HCT116 (cell line): Measurements from ENCODE around the gene DVL2. TPM values are rescaled to one million over a fixed set of nuclear protein-coding genes. Genes with fewer than 3 reads are reported as not detected.

Experiments used
- ATAC-seq: fragments of 200-7000 bp; cut with Tn5 transposase; 2 replicates; pipeline ENCODE4 v1.9.1; 2020; ENCODE audit warnings: mild to moderate bottlenecking, moderate library complexity
- BruUV-seq: library from RNA; stranded (reverse); fragments of 400-500 nt; replicated peaks from 2 replicates; lab custom pipeline; 2021; lab: Mats Ljungman, UMichigan
- CTCF ChIA-PET: fragments of 300-600 bp; sonication (Branson Sonifier 250); formaldehyde crosslinking; loops from one replicate; lab custom pipeline; 2021; ENCODE audit warnings: antibody characterized with exemption; lab: Charles Lee
- POLR2A ChIA-PET: fragments of 300-600, 350-600 bp; sonication (Branson Sonifier 250); formaldehyde crosslinking; loops from one replicate; lab custom pipeline; 2021; ENCODE audit warnings: antibody characterized with exemption; lab: Charles Lee
- RAD21 ChIA-PET, 2 experiments: fragments of 300-600 bp; sonication (Branson Sonifier 250); formaldehyde crosslinking; loops; one replicate each; lab custom pipeline; 2023; ENCODE audit warnings: low total read pairs in 2 of 2; ENCODE audit not compliant: uncharacterized antibody in 2 of 2, unreplicated experiment in 2 of 2, low non-redundant PET in 1 of 2; lab: Charles Lee
- DNase-seq: peaks from one replicate; pipeline ENCODE4 v3.0.0-alpha.2; 2010; ENCODE audit warnings: low read depth, low spot score
- H2AFZ ChIP-seq: fragments of 200-600 bp; shearing (Covaris generic), sonication (generic); 2 replicates; pipeline ENCODE4 v1.6.1; 2017; ENCODE audit warnings: low read depth, mixed run types, mixed read lengths, antibody characterized with exemption, low read length; ENCODE audit not compliant: poor library complexity, severe bottlenecking
- H3K27ac ChIP-seq: 2 replicates; pipeline ENCODE4 v1.5.1; 2012; ENCODE audit warnings: low read depth, low read length
- H3K27me3 ChIP-seq: fragments of 200-600 bp; sonication (generic); 2 replicates; pipeline ENCODE4 v1.6.1; 2016; ENCODE audit warnings: mixed run types, low read length, mixed read lengths; ENCODE audit not compliant: insufficient read depth
- H3K36me3 ChIP-seq, 2 experiments: fragments of 200-500 bp in 1 of 2; fragments of 200-600 bp in 1 of 2; sonication (Bioruptor generic) in 1 of 2; sonication (generic) in 1 of 2; 2 replicates each; pipeline versions ENCODE4 v1.5.1 to v1.6.1; 2014 to 2016; ENCODE audit warnings: low read length in 2 of 2, inconsistent platforms in 1 of 2, mixed read lengths in 1 of 2, mixed run types in 1 of 2; ENCODE audit not compliant: insufficient read depth in 2 of 2, control insufficient read depth in 1 of 2
- H3K4me1 ChIP-seq, 2 experiments: fragments of 200-600 bp in 1 of 2; sonication (generic) in 1 of 2; 2 replicates each; pipeline versions ENCODE4 v1.5.1 to v1.6.1; 2012 to 2017; ENCODE audit warnings: low read length in 2 of 2, inconsistent platforms in 1 of 2, mild to moderate bottlenecking in 1 of 2, mixed read lengths in 1 of 2, mixed run types in 1 of 2, moderate library complexity in 1 of 2; ENCODE audit not compliant: insufficient read depth in 2 of 2, control insufficient read depth in 1 of 2
- H3K4me2 ChIP-seq: fragments of 200-600 bp; sonication (generic); 2 replicates; pipeline ENCODE4 v1.6.1; 2017; ENCODE audit warnings: mixed run types, low read length, mixed read lengths
- H3K4me3 ChIP-seq, 2 experiments: fragments of 200-600 bp in 1 of 2; sonication (generic) in 1 of 2; replicated peaks in 1 of 2; 2 replicates each; pipeline ENCODE4 v1.5.1; 2011 to 2016; ENCODE audit warnings: low read length in 2 of 2, control low read depth in 1 of 2, low read depth in 1 of 2, mild to moderate bottlenecking in 1 of 2, mixed read lengths in 1 of 2, mixed run types in 1 of 2
- H3K79me2 ChIP-seq: fragments of 200-600 bp; sonication (generic); 2 replicates; pipeline ENCODE4 v1.6.1; 2017; ENCODE audit warnings: mild to moderate bottlenecking, mixed run types, low read length, moderate library complexity, mixed read lengths; ENCODE audit not compliant: insufficient read depth
- H3K9ac ChIP-seq: fragments of 200-600 bp; sonication (generic); 2 replicates; pipeline ENCODE4 v1.6.1; 2016; ENCODE audit warnings: low read length, mixed read lengths
- H3K9me2 ChIP-seq: fragments of 200-600 bp; sonication (generic), shearing (Covaris generic); 2 replicates; pipeline ENCODE4 v1.6.1; 2017; ENCODE audit warnings: mixed run types, mild to moderate bottlenecking, moderate library complexity; ENCODE audit not compliant: insufficient read depth
- H3K9me3 ChIP-seq, 2 experiments: fragments of 200-500 bp in 1 of 2; fragments of 200-600 bp in 1 of 2; sonication (Bioruptor generic) in 1 of 2; sonication (generic) in 1 of 2; 2 replicates each; pipeline ENCODE4 v1.6.1; 2014 to 2017; ENCODE audit warnings: low read length in 2 of 2, mixed read lengths in 2 of 2, inconsistent platforms in 1 of 2, low read depth in 1 of 2, mild to moderate bottlenecking in 1 of 2, mixed run types in 1 of 2, moderate library complexity in 1 of 2; ENCODE audit not compliant: control insufficient read depth in 1 of 2, insufficient read depth in 1 of 2
- H4K20me1 ChIP-seq: fragments of 200-600 bp; sonication (generic), shearing (Covaris generic); 2 replicates; pipeline ENCODE4 v1.6.1; 2017; ENCODE audit warnings: mixed run types, mild to moderate bottlenecking, moderate library complexity; ENCODE audit not compliant: insufficient read depth
- EGR1 ChIP-seq: IDR thresholded peaks from 2 replicates; pipeline ENCODE4 v1.6.1; 2012; ENCODE audit warnings: low read depth
- ELF1 ChIP-seq: IDR thresholded peaks from 2 replicates; pipeline ENCODE4 v1.6.1; 2012; ENCODE audit warnings: low read depth, borderline replicate concordance
- EZH2 ChIP-seq: fragments of 200-600 bp; sonication (generic); IDR thresholded peaks from 2 replicates; pipeline ENCODE4 v1.6.1; 2017; ENCODE audit warnings: antibody characterized with exemption, mixed run types
- JUND ChIP-seq: IDR thresholded peaks from 2 replicates; pipeline ENCODE4 v1.6.1; 2012
- POLR2AphosphoS5 ChIP-seq: IDR thresholded peaks from 2 replicates; pipeline ENCODE4 v1.6.1; 2011; ENCODE audit warnings: mild to moderate bottlenecking, low read depth, low read length, moderate library complexity
- RAD21 ChIP-seq: IDR thresholded peaks from 2 replicates; pipeline ENCODE4 v1.6.1; 2012; ENCODE audit warnings: low read depth, mild to moderate bottlenecking
- REST ChIP-seq: IDR thresholded peaks from 2 replicates; pipeline ENCODE4 v1.6.1; 2012; ENCODE audit warnings: low read depth
- SIN3A ChIP-seq: IDR thresholded peaks from 2 replicates; pipeline ENCODE4 v1.6.1; 2012; ENCODE audit warnings: low read depth
- SP1 ChIP-seq: IDR thresholded peaks from 2 replicates; pipeline ENCODE4 v1.6.1; 2012; ENCODE audit warnings: low read depth
- TCF7L2 ChIP-seq: IDR thresholded peaks from 2 replicates; pipeline ENCODE4 v1.7.0; 2011; ENCODE audit warnings: borderline replicate concordance, inconsistent platforms; ENCODE audit not compliant: insufficient read depth, insufficient read length; ENCODE audit errors: extremely low read depth
- YY1 ChIP-seq: IDR thresholded peaks from 2 replicates; pipeline ENCODE4 v1.6.1; 2011; ENCODE audit warnings: low read length, low read depth, moderate library complexity, mild to moderate bottlenecking; ENCODE audit not compliant: insufficient replicate concordance; ENCODE audit errors: extremely low read depth
- ZBTB33 ChIP-seq: IDR thresholded peaks from 2 replicates; pipeline ENCODE4 v1.6.1; 2011; ENCODE audit warnings: mild to moderate bottlenecking, low read length, moderate library complexity; ENCODE audit not compliant: insufficient replicate concordance; ENCODE audit errors: extremely low read depth
- ZNF274 ChIP-seq: fragments of 200-500 bp; sonication (Bioruptor generic); IDR thresholded peaks from 2 replicates; pipeline ENCODE4 v1.6.1; 2014; ENCODE audit warnings: mild to moderate bottlenecking, low read depth, low read length, inconsistent platforms
- intact Hi-C: fragments of 100-400 bp; cut with micrococcal nuclease; formaldehyde crosslinking; loops from 2 replicates; pipeline ENCODE4 v1.10.0; 2022
- total RNA-seq: library from RNA; stranded (reverse); gene quantifications from one replicate; pipeline ENCODE4 v1.2.1, GENCODE V29; 2021; ENCODE audit not compliant: unreplicated experiment

Gene DVL2
- total RNA-seq, 1 experiment from 2014 or later = 69.7 TPM

GRCh38 chr17:7239091-7240027, 5.0 kb upstream of the DVL2 start, which contains the start of gene PHF23:
Gene PHF23 (minus strand): TSS chr17:7239457. CDS start chr17:7239279, 178 bp downstream.
- no peak within 1 kb of the TSS for H2AFZ ChIP-seq
- peaks cover 59% of the 10 kb centered on the region for H3K79me2 ChIP-seq
- no peaks in the 10 kb centered on the region for H3K9me2 ChIP-seq
- DNase-seq = peak; percentile 99
- no peaks in the 10 kb centered on the region for H4K20me1 ChIP-seq
- RAD21 ChIA-PET = no interaction called here
- H3K27me3 ChIP-seq = no peaks in the 10 kb centered on the region
- CTCF ChIA-PET = interaction anchor here (2.3 to 3.0 kb wide), 2 partner anchors 19 to 57 kb away, joined by 5 to 16 read pairs; partner anchors contain the start of genes ACADVL and DLG4
- no peaks in the 10 kb centered on the region for H3K9me3 ChIP-seq
- POLR2A ChIA-PET = interaction anchor here (0.9 to 1.3 kb wide), 5 partner anchors 19 to 447 kb away, joined by 3 to 4 read pairs (median 3); partner anchors contain the start of genes ACADVL and DLG4
- H3K4me3 ChIP-seq = peak within 1 kb of the TSS; percentile 97 to 99
- peaks cover 37 to 64% of the 10 kb centered on the region in 2 experiments for H3K4me1 ChIP-seq
- intact Hi-C loops = no loop called here
- no TSS peak for BruUV-seq
- H3K4me2 ChIP-seq = peak within 1 kb of the TSS; percentile 82
- peaks cover 24 to 40% of the 10 kb centered on the region in 2 experiments for H3K36me3 ChIP-seq
- TF ChIP-seq RAD21 (no peak), JUND (no peak), EGR1 (no peak), YY1 (peak; percentile 86), TCF7L2 (peak; percentile 84), ZBTB33 (peak; percentile 77), ZNF274 (no peak), REST (no peak), SP1 (peak; percentile 85), EZH2 (no peak), POLR2AphosphoS5 (0 out of 2 replicates have a peak, but pooled peaks have one; percentile 26), SIN3A (no peak; the same call in 1 of the 2 replicates), ELF1 (peak; percentile 94; the same call in 1 of the 2 replicates)
- TF ChIP-seq, all 23 proteins: peak for 6
- H3K27ac ChIP-seq = peak within 1 kb of the TSS; percentile 92
- ATAC-seq = peak; percentile 61
- peak within 1 kb of the TSS; percentile 100 for H3K9ac ChIP-seq
